ENCODE data around the gene OR5AU1. TPM values are rescaled to one million over a fixed set of nuclear protein-coding genes. Genes with fewer than 3 reads are reported as not detected.

The OR5AU1 gene
- total and polyA plus RNA-seq, 2 of the 4 experiments (the other 2 are of a cell fraction), result not detected

DNA sequence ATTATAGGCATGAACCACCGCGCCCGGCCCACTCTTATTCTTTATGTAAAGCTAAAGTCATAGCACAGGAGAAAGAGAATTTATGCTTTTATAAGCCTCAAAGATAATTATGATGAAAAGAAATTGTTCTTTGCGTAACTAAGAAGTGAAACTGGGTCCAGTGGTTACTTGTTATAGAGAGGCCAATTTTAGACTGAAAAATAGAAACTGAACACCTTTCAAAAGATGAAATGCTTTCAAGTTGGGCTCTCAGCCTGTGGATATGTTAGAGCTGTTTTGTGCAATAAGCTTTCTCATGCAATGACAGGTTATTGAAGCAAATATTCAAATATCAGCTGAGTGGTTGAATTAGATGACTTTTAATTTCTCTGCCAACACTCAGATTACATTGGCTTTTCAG lies 47.1 kb downstream of the OR5AU1 start:
- no peak overlapping the region for H3K14ac ChIP-seq (replicated peaks; ENCODE audit: low read depth, low read length)
- no peak overlapping the region for H3K4ac ChIP-seq (ENCODE audit: low read depth, low read length)
- in situ Hi-C loops (cut with MboI; ENCODE audit: low sequenced_read_pairs) (no loop called here), intact Hi-C loops (cut with micrococcal nuclease) (loop anchor here (5.0 kb wide), 1 partner anchor 411 kb away; no protein-coding TSS in a partner anchor), dilution Hi-C loops (cut with HindIII; ENCODE audit: low sequenced_read_pairs, unreplicated experiment) (no loop called here)
- ChIA-PET POLR2A (ENCODE audit: unreplicated experiment) (no interaction called here), CTCF (interaction anchor here (0.8 kb wide), 1 partner anchor 17 kb away, joined by 4 read pairs; no protein-coding TSS in a partner anchor)
- no CpG with 5 or more reads among the region's 4 CpGs for WGBS, 2 experiments (ENCODE audit: extremely low coverage in 2 of 2, insufficient read length in 1 of 2)
- H4K91ac ChIP-seq (ENCODE audit: insufficient read depth, low read depth, low read length), result no peak overlapping the region
- no peak overlapping the region for H2AK9ac ChIP-seq (replicated peaks; ENCODE audit: low read depth, low read length, poor library complexity)
- no peak overlapping the region for H2BK15ac ChIP-seq (ENCODE audit: low read depth, low read length)
- H3K9me3 ChIP-seq (ENCODE audit: control insufficient read depth, insufficient read depth, low read length), result no peaks in the 10 kb centered on the region
- ATAC-seq (ENCODE audit: low read depth), result no peak
- BruUV-seq (replicated peaks), result no TSS peak
- H2AFZ ChIP-seq (replicated peaks; ENCODE audit: low read length, poor library complexity), result no peak overlapping the region
- TF ChIP-seq MAFK (IDR thresholded peaks at IDR 0.05; ENCODE audit: low read depth, low read length) (no peak), CHD1 (IDR thresholded peaks at IDR 0.05; ENCODE audit: low read depth, low read length) (no peak), USF2 (IDR thresholded peaks at IDR 0.05; ENCODE audit: low read depth, low read length) (no peak), MAZ (IDR thresholded peaks at IDR 0.05; ENCODE audit: borderline replicate concordance, low read depth, low read length) (no peak), NFE2L2 (IDR thresholded peaks at IDR 0.05; ENCODE audit: low read depth, low read length) (no peak), FOS (IDR thresholded peaks at IDR 0.05; ENCODE audit: low read depth, low read length) (no peak), ELK1 (IDR thresholded peaks at IDR 0.05; ENCODE audit: borderline replicate concordance, low read depth, low read length) (no peak), RCOR1 (IDR thresholded peaks at IDR 0.05; ENCODE audit: insufficient replicate concordance, low read length) (no peak), CEBPB (IDR thresholded peaks at IDR 0.05; ENCODE audit: low read depth, low read length) (no peak), RAD21 (IDR thresholded peaks at IDR 0.05; ENCODE audit: low read length) (no peak), RFX5 (IDR thresholded peaks at IDR 0.05; ENCODE audit: low read depth, low read length) (no peak), MXI1 (IDR thresholded peaks at IDR 0.05; ENCODE audit: borderline replicate concordance, low read depth, low read length) (no peak), POLR2A (IDR thresholded peaks at IDR 0.05; ENCODE audit: low read depth, low read length) (no peak), SMC3 (IDR thresholded peaks at IDR 0.05; ENCODE audit: low read depth, low read length) (no peak), BHLHE40 (IDR thresholded peaks at IDR 0.05; ENCODE audit: low read depth, low read length) (no peak)
- TF ChIP-seq, protein P1, sequence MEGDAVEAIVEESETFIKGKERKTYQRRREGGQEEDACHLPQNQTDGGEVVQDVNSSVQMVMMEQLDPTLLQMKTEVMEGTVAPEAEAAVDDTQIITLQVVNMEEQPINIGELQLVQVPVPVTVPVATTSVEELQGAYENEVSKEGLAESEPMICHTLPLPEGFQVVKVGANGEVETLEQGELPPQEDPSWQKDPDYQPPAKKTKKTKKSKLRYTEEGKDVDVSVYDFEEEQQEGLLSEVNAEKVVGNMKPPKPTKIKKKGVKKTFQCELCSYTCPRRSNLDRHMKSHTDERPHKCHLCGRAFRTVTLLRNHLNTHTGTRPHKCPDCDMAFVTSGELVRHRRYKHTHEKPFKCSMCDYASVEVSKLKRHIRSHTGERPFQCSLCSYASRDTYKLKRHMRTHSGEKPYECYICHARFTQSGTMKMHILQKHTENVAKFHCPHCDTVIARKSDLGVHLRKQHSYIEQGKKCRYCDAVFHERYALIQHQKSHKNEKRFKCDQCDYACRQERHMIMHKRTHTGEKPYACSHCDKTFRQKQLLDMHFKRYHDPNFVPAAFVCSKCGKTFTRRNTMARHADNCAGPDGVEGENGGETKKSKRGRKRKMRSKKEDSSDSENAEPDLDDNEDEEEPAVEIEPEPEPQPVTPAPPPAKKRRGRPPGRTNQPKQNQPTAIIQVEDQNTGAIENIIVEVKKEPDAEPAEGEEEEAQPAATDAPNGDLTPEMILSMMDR (conservative IDR thresholded peaks at IDR 0.05; ENCODE audit: low read depth, low read length), result no peak
- no peaks in the 10 kb centered on the region for H3K27me3 ChIP-seq (ENCODE audit: control insufficient read depth, insufficient read depth, low read length)
- no peaks in the 10 kb centered on the region for H3K79me1 ChIP-seq (ENCODE audit: low read depth in 1 of 2, low read length in 2 of 2)
- H4K8ac ChIP-seq (ENCODE audit: low read depth in 2 of 2, low read length in 2 of 2), result no peak overlapping the region
- H3K9me1 ChIP-seq (ENCODE audit: insufficient read depth, low read length), result no peaks in the 10 kb centered on the region
- H2AK5ac ChIP-seq (ENCODE audit: low read depth, low read length), result no peak overlapping the region
- H4K5ac ChIP-seq (ENCODE audit: low read depth, low read length), result no peak overlapping the region
- H2BK120ac ChIP-seq (ENCODE audit: low read depth, low read length), result no peak overlapping the region
- no peak overlapping the region for H2BK5ac ChIP-seq (ENCODE audit: low read depth, low read length, poor library complexity, severe bottlenecking)
- H4K20me1 ChIP-seq (ENCODE audit: insufficient read depth, low read length), result no peaks in the 10 kb centered on the region
- no peak overlapping the region for H2BK20ac ChIP-seq (ENCODE audit: low read depth, low read length)
- no peaks in the 10 kb centered on the region for H3K36me3 ChIP-seq (ENCODE audit: control insufficient read depth, insufficient read depth, low read length)
- no peak overlapping the region for H3K18ac ChIP-seq (ENCODE audit: low read depth, low read length)
- peaks cover 4% of the 10 kb centered on the region for H3K4me1 ChIP-seq (ENCODE audit: control insufficient read depth, insufficient read depth, low read length)
- no peak for DNase-seq
- H3K4me2 ChIP-seq (ENCODE audit: low read depth, low read length), result no peak overlapping the region
- H3K23ac ChIP-seq (ENCODE audit: low read depth, low read length), result no peak overlapping the region
- no peak overlapping the region for H3K27ac ChIP-seq (ENCODE audit: insufficient read depth, low read length)
- no peak overlapping the region for H3K56ac ChIP-seq (ENCODE audit: extremely low read depth, insufficient read depth, low read length)
- H3K4me3 ChIP-seq (ENCODE audit: insufficient read depth, low read depth, low read length), result no peak overlapping the region
- no peak overlapping the region for H3K9ac ChIP-seq (ENCODE audit: low read depth, low read length)
